Astrocyte of the cerebellum (primary cell): ENCODE data around the gene ZDHHC14.

Experiments
- DNase-seq: peaks from one replicate; pipeline ENCODE4 v3.0.0-alpha.2; 2011; ENCODE audit warnings: low read depth
- H3K4me3 ChIP-seq: 2 replicates; pipeline ENCODE4 v1.5.1; 2011; ENCODE audit warnings: mild to moderate bottlenecking, low read depth, low read length, moderate library complexity
- CTCF ChIP-seq: IDR thresholded peaks from 2 replicates; pipeline ENCODE4 v1.5.1; 2012; ENCODE audit warnings: low read length, low read depth, moderate library complexity, mild to moderate bottlenecking; ENCODE audit errors: missing control alignments
- in situ Hi-C: cut with HindIII; loops from 2 replicates; pipeline ENCODE4 v1.10.0; 2017; ENCODE audit warnings: low sequenced_read_pairs

Gene ZDHHC14

DNA sequence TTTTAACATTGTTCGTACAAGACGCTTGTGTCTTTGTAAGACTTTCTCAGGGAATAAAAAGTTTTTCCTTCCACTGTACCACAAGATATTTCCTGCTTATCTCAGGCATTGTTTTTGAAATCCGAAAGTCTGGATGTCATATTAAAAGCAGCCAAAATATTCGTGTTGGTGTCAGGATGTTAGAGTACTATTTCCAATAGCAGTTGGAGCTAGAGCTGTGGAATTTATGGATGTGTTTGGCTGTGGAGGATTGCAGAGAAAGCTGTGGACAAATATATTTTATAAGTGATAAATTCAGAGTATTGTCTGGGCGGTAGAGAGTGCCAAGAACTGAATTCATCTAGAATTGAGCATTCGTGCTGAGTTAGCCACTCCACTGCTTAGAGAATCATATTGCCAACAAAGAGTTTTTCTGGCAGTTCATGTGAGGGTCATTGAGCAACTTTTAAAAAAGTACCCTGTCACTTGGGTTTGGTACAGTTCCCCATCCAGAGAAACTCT is 57.7 kb downstream of the ZDHHC14 start:
- no peak for TF ChIP-seq CTCF

GRCh38 chr6:157440171-157440570 is 59.2 kb downstream of the ZDHHC14 start:
- TF ChIP-seq CTCF, result no peak
- in situ Hi-C loops, result no loop called here
- no peak overlapping the region for H3K4me3 ChIP-seq
- DNase-seq, result no peak

More for the DNA sequence above, 57.7 kb downstream of the ZDHHC14 start:
- no peak overlapping the region for H3K4me3 ChIP-seq
- in situ Hi-C loops, result no loop called here
- no peak for DNase-seq

DNA sequence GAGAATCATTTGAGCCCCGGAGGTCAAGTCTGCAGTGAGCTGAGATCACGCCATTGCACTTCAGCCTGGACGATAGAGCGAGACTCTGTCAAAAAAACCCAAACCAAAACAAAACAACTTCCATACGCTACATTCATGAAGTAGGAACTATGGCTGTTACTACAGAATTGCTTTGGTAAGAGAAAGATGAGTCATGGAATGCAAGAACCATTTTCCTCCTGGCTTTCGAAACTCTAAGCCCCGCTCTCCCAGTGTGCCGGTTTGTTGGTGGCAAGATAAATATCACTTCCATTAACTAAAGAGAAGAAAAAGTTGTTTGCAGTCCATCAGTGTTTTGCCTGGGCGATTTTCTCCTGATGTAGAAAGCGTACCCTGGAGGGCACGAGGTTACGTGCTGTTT is 61.3 kb downstream of the ZDHHC14 start:
- no peak overlapping the region for H3K4me3 ChIP-seq
- no peak for TF ChIP-seq CTCF
- DNase-seq, result peak; percentile 40
- in situ Hi-C loops, result no loop called here

DNA sequence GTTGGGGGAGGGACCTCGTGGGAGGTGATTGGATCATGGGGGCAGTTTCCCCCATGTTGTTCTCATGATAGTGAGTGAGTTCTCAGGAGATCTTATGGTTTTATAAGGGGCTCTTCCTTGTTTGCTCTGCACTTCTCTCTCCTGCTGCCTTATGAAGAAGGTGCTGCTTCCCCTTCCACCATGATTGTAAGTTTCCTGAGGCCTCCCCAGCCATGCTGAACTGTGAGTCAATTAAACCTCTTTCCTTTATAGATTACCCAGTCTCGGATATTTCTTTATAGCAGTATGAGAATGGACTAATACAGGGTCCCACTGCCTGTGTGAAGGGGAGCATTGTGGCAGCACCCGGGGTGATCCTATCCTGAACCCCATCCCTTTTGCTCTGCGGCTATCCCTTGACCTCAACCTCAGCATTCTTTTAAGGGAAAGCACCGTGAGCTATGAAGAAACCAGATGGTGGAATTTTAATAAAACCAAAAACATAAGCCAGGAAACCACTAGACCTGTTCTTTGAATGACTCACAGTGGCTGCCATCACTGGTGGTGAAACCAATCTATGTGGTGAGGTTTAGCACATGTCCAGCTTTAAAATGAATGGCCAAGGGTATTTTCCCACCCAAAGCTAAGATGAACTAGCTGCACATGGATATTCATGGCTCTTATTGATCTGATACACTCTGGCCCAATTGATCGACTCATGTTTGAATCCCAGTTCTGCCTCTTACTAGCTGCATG is 62.2 kb downstream of the ZDHHC14 start:
- peak; percentile 94 for DNase-seq
- no peak for TF ChIP-seq CTCF
- in situ Hi-C loops, result no loop called here
- H3K4me3 ChIP-seq, result no peak overlapping the region

- no peak for TF ChIP-seq CTCF
- in situ Hi-C loops, result no loop called here
- H3K4me3 ChIP-seq, result no peak overlapping the region
- no peak for DNase-seq
Observed at GRCh38 chr6:157445277-157446009, 64.5 kb downstream of the ZDHHC14 start.

GRCh38 chr6:157447735-157448134 is 66.7 kb downstream of the ZDHHC14 start:
- TF ChIP-seq CTCF, result no peak
- in situ Hi-C loops, result no loop called here
- no peak for DNase-seq
- no peak overlapping the region for H3K4me3 ChIP-seq
